SK-N-SH treated with all-trans-retinoic acid at 6 μM for 48 hours (cell line): ENCODE data around the gene TDRD3.

Experiments
- ATAC-seq: fragments of 200-7000 bp; cut with Tn5 transposase; 3 replicates; pipeline ENCODE4 v1.9.1; 2020; ENCODE audit warnings: mild to moderate bottlenecking, moderate library complexity
- ARNTL ChIP-seq: fragments of 450-650 bp; formaldehyde crosslinking; IDR thresholded peaks from 2 replicates; pipeline ENCODE4 v1.5.0; 2020; ENCODE audit warnings: low read depth, mild to moderate bottlenecking, moderate library complexity, borderline replicate concordance
- BACH2 ChIP-seq: fragments of 250-450 bp; sonication (Bioruptor Pico); IDR thresholded peaks from 2 replicates; pipeline ENCODE4 v1.9.0; 2021; ENCODE audit warnings: mild to moderate bottlenecking, borderline replicate concordance
- CSDC2 ChIP-seq: fragments of 250-450 bp; sonication (Bioruptor Pico); IDR thresholded peaks from 2 replicates; pipeline ENCODE4 v1.5.0; 2020; ENCODE audit warnings: mild to moderate bottlenecking, moderate library complexity
- CSRNP3 ChIP-seq: fragments of 250-450 bp; sonication (Bioruptor Pico); IDR thresholded peaks from 2 replicates; pipeline ENCODE4 v1.5.1; 2021; ENCODE audit warnings: mild to moderate bottlenecking, moderate library complexity
- ESRRG ChIP-seq: fragments of 250-450 bp; sonication (Bioruptor Pico); IDR thresholded peaks from 2 replicates; pipeline ENCODE4 v1.6.1; 2021; ENCODE audit warnings: mild to moderate bottlenecking
- GLIS3 ChIP-seq: fragments of 250-450 bp; sonication (Bioruptor Pico); IDR thresholded peaks from 2 replicates; pipeline ENCODE4 v1.5.0; 2020; ENCODE audit warnings: mild to moderate bottlenecking, moderate library complexity
- ISL1 ChIP-seq: fragments of 250-450 bp; sonication (Bioruptor Pico); IDR thresholded peaks from 2 replicates; pipeline ENCODE4 v2.1.2; 2022; ENCODE audit warnings: mild to moderate bottlenecking, moderate library complexity
- OSR1 ChIP-seq: fragments of 250-450 bp; sonication (Bioruptor Pico); IDR thresholded peaks from 2 replicates; pipeline ENCODE4 v1.8.0; 2022; ENCODE audit warnings: moderate library complexity, mild to moderate bottlenecking, inconsistent platforms
- PATZ1 ChIP-seq: fragments of 250-450 bp; sonication (Bioruptor Pico); IDR thresholded peaks from 2 replicates; pipeline ENCODE4 v1.8.0; 2020; ENCODE audit warnings: mild to moderate bottlenecking, moderate library complexity, borderline replicate concordance
- RARB ChIP-seq: fragments of 250-450 bp; sonication (Bioruptor Pico); IDR thresholded peaks from 2 replicates; pipeline ENCODE4 v1.8.0; 2021; ENCODE audit warnings: mild to moderate bottlenecking, moderate library complexity
- SNAI2 ChIP-seq: fragments of 250-450 bp; sonication (Bioruptor Pico); IDR thresholded peaks from 2 replicates; pipeline ENCODE4 v1.5.0; 2020; ENCODE audit warnings: mild to moderate bottlenecking, moderate library complexity
- TCF4 ChIP-seq: fragments of 250-450 bp; sonication (Bioruptor Pico); IDR thresholded peaks from 2 replicates; pipeline ENCODE4 v1.8.0; 2021; ENCODE audit warnings: mild to moderate bottlenecking, moderate library complexity, borderline replicate concordance
- TOX ChIP-seq: fragments of 250-450 bp; sonication (Bioruptor Pico); IDR thresholded peaks from 2 replicates; pipeline ENCODE4 v1.8.0; 2021; ENCODE audit warnings: mild to moderate bottlenecking, moderate library complexity, borderline replicate concordance
- TSHZ2 ChIP-seq: fragments of 250-450 bp; sonication (Bioruptor Pico); IDR thresholded peaks from 2 replicates; pipeline ENCODE4 v1.5.0; 2020; ENCODE audit warnings: mild to moderate bottlenecking, moderate library complexity
- ZC3H10 ChIP-seq: fragments of 250-450 bp; sonication (Bioruptor Pico); IDR thresholded peaks from 2 replicates; pipeline ENCODE4 v1.5.1; 2021; ENCODE audit warnings: mild to moderate bottlenecking, moderate library complexity
- ZFP3 ChIP-seq: fragments of 250-450 bp; sonication (Bioruptor Pico); IDR thresholded peaks from 2 replicates; pipeline ENCODE4 v1.5.0; 2020; ENCODE audit warnings: mild to moderate bottlenecking, moderate library complexity
- ZFP30 ChIP-seq: fragments of 450-650 bp; formaldehyde crosslinking; IDR thresholded peaks from 2 replicates; pipeline ENCODE4 v1.5.0; 2022; ENCODE audit warnings: mild to moderate bottlenecking, moderate library complexity
- ZNF565 ChIP-seq: fragments of 450-650 bp; formaldehyde crosslinking; conservative IDR thresholded peaks from 2 replicates; pipeline ENCODE4 v1.5.0; 2020; ENCODE audit warnings: low read depth, mild to moderate bottlenecking, moderate library complexity
- ZNF70 ChIP-seq: fragments of 450-650 bp; formaldehyde crosslinking; IDR thresholded peaks from 2 replicates; pipeline ENCODE4 v1.5.0; 2020; ENCODE audit warnings: mild to moderate bottlenecking, moderate library complexity
- ZNF8 ChIP-seq: fragments of 450-650 bp; formaldehyde crosslinking; IDR thresholded peaks from 2 replicates; pipeline ENCODE4 v1.5.0; 2020; ENCODE audit warnings: mild to moderate bottlenecking, moderate library complexity
- TF ChIP-seq, protein P1 (sequence below): fragments of 250-450 bp; sonication (Bioruptor Pico); IDR thresholded peaks from 2 replicates; pipeline ENCODE4 v1.8.0; 2021; ENCODE audit warnings: low read depth, mild to moderate bottlenecking, moderate library complexity, borderline replicate concordance

Gene TDRD3

GRCh38 chr13:60412909-60413616 is 16.0 kb downstream of the TDRD3 start (continued):
- TF ChIP-seq, protein P1, sequence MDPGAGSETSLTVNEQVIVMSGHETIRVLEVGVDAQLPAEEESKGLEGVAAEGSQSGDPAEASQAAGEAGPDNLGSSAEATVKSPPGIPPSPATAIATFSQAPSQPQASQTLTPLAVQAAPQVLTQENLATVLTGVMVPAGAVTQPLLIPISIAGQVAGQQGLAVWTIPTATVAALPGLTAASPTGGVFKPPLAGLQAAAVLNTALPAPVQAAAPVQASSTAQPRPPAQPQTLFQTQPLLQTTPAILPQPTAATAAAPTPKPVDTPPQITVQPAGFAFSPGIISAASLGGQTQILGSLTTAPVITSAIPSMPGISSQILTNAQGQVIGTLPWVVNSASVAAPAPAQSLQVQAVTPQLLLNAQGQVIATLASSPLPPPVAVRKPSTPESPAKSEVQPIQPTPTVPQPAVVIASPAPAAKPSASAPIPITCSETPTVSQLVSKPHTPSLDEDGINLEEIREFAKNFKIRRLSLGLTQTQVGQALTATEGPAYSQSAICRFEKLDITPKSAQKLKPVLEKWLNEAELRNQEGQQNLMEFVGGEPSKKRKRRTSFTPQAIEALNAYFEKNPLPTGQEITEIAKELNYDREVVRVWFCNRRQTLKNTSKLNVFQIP = no peak
- TF ChIP-seq ESRRG (CRISPR knock-in tag) (no peak), SNAI2 (CRISPR knock-in tag) (no peak), CSDC2 (CRISPR knock-in tag) (no peak), OSR1 (CRISPR knock-in tag) (no peak), CSRNP3 (no peak)

DNA sequence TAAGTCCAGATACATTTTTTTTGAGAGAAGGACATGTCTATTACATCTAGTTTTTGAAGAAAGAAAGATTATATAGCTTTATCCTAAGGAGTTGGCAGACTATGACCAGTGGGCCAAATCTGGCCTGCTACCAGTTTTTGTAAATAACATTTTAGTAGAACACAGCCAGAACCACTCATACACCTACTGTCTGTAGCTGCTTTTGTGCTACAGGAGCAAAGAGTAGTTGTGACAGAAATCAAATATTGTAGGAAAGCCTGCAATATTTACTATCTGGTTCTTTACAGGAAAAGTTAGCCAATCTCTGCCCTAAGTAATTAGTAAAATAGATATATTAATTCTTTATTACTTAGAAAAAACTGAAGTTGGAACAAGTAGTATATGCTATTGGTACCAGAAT is 17.2 kb downstream of the TDRD3 start:
- no peak for ATAC-seq
- TF ChIP-seq CSRNP3 (no peak), ESRRG (CRISPR knock-in tag) (no peak), ZFP30 (CRISPR knock-in tag) (no peak), SNAI2 (CRISPR knock-in tag) (no peak), BACH2 (CRISPR knock-in tag) (no peak), ZFP3 (no peak), ZNF565 (no peak), ISL1 (CRISPR knock-in tag) (no peak), ARNTL (CRISPR knock-in tag) (no peak)
- TF ChIP-seq, all 23 proteins: peak for 0

DNA sequence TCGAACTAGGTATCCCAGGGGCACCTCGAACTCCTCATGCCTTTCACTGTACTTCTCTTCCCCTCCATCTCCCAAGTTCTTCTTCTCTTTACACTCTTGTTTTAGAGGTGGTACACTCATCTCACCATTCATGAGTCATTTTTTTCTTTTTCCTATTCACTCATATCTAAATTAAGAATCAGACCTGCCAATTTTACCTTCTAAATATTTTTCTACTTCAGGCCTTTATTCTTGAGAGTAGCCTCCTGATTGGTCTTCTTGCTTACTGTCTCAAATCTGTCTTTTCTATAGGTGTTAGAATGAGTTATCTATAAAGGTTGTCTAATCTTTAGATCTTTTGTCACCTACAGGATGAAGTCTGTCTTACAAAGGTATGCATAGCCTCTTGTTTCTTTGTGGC is 20.7 kb downstream of the TDRD3 start:
- TF ChIP-seq OSR1 (CRISPR knock-in tag) (no peak), ZNF70 (CRISPR knock-in tag) (no peak), RARB (CRISPR knock-in tag) (no peak), TOX (CRISPR knock-in tag) (no peak), TSHZ2 (CRISPR knock-in tag) (no peak), CSRNP3 (no peak), ARNTL (CRISPR knock-in tag) (no peak), SNAI2 (CRISPR knock-in tag) (no peak), PATZ1 (CRISPR knock-in tag) (no peak), GLIS3 (CRISPR knock-in tag) (no peak), ZNF565 (no peak), CSDC2 (CRISPR knock-in tag) (no peak), ZC3H10 (CRISPR knock-in tag) (no peak), ZNF8 (no peak), TCF4 (no peak)
- TF ChIP-seq, protein P1 = no peak
- ATAC-seq = no peak
